RWPE2 (cell line): ENCODE data around the gene SH2D3A.

ENCODE experiments used
- ATAC-seq: fragments of 200-7000 bp; cut with Tn5 transposase; 3 replicates; pipeline ENCODE4 v1.9.1; 2021; ENCODE audit warnings: low read depth
- DNase-seq: peaks from one replicate; pipeline ENCODE4 v3.0.0-alpha.2; 2020; ENCODE audit warnings: low spot score
- H3K27ac ChIP-seq: fragments of 450-650 bp; 2 replicates; pipeline ENCODE4 v1.5.1; 2017; ENCODE audit warnings: mild to moderate bottlenecking; ENCODE audit not compliant: poor library complexity, severe bottlenecking
- H3K27me3 ChIP-seq: fragments of 250-450 bp; sonication (Bioruptor Pico); 2 replicates; pipeline ENCODE4 v1.5.1; 2021; ENCODE audit warnings: mild to moderate bottlenecking, moderate library complexity; ENCODE audit not compliant: insufficient read depth, poor library complexity, severe bottlenecking
- H3K36me3 ChIP-seq: fragments of 250-450 bp; sonication (Bioruptor Pico); 2 replicates; pipeline ENCODE4 v1.5.1; 2020; ENCODE audit warnings: low read depth, mild to moderate bottlenecking, moderate library complexity
- H3K4me1 ChIP-seq: fragments of 250-450 bp; sonication (Bioruptor Pico); 2 replicates; pipeline ENCODE4 v1.5.1; 2021; ENCODE audit warnings: mild to moderate bottlenecking, moderate library complexity; ENCODE audit not compliant: insufficient read depth, poor library complexity, severe bottlenecking
- H3K4me3 ChIP-seq: fragments of 250-450 bp; sonication (Bioruptor Pico); 2 replicates; pipeline ENCODE4 v1.5.1; 2021; ENCODE audit warnings: mild to moderate bottlenecking, moderate library complexity; ENCODE audit not compliant: severe bottlenecking
- H3K9me3 ChIP-seq: fragments of 250-450 bp; sonication (Bioruptor Pico); 2 replicates; pipeline ENCODE4 v1.5.1; 2021; ENCODE audit warnings: mild to moderate bottlenecking, moderate library complexity; ENCODE audit not compliant: severe bottlenecking
- CTCF ChIP-seq: fragments of 450-650 bp; IDR thresholded peaks from one replicate; pipeline ENCODE4 v1.5.1; 2017; ENCODE audit warnings: mild to moderate bottlenecking, moderate library complexity; ENCODE audit not compliant: poor library complexity, severe bottlenecking

SH2D3A gene

GRCh38 chr19:6730941-6731670 is 36.1 kb downstream of the SH2D3A start:
- H3K4me1 ChIP-seq, result no peaks in the 10 kb centered on the region
- H3K27me3 ChIP-seq, result no peaks in the 10 kb centered on the region
- H3K9me3 ChIP-seq, result no peaks in the 10 kb centered on the region
- H3K36me3 ChIP-seq, result peaks cover 4% of the 10 kb centered on the region; the same call in 1 of the 2 replicates
- ATAC-seq, result no peak
- no peak for TF ChIP-seq CTCF
- H3K27ac ChIP-seq, result no peak overlapping the region
- H3K4me3 ChIP-seq, result no peak overlapping the region
- no peak for DNase-seq

DNA sequence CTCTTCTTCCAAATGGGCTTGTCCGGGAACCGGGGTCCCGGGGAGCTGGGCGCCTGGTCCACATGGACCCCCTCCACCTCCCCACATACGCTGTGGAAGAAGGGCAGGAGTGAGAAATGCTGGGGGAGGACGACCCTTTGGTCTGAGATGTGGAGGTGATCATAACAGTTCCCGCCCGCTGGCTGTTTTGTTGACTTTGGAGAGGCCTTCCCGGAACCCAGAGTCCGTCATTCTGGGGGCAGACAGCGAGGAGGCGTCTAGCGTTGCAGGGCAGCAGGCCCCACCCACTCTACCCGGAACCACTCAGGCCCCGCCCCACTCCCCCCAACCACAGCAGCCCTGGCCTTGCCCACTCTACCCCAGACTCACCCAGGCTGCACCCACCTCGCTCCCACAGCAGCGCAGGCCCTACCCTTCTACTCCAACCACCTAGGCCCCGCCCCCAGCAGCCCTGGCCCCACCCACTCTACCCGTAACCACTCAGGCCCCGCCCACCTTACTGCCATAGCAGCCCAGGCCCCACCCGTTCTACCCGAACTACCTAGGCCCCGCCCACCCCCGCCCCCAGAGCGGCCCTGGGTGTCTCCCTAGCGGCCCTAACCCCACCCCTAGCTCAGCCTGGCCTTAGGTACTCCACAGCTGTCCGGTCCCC is 37.0 kb downstream of the SH2D3A start:
- DNase-seq, result no peak

GRCh38 chr19:6729573-6730152 is 37.6 kb downstream of the SH2D3A start:
- no peaks in the 10 kb centered on the region for H3K27me3 ChIP-seq
- no peaks in the 10 kb centered on the region; the same call in 1 of the 2 replicates for H3K36me3 ChIP-seq
- no peaks in the 10 kb centered on the region for H3K4me1 ChIP-seq
- no peak for DNase-seq
- ATAC-seq, result no peak
- H3K27ac ChIP-seq, result no peak overlapping the region
- H3K4me3 ChIP-seq, result no peak overlapping the region
- no peak for TF ChIP-seq CTCF
- no peaks in the 10 kb centered on the region for H3K9me3 ChIP-seq

More for the DNA sequence above, 37.0 kb downstream of the SH2D3A start:
- peaks cover 4% of the 10 kb centered on the region; the same call in 1 of the 2 replicates for H3K36me3 ChIP-seq
- no peak for TF ChIP-seq CTCF
- H3K27me3 ChIP-seq, result no peaks in the 10 kb centered on the region
- no peak overlapping the region for H3K4me3 ChIP-seq
- no peaks in the 10 kb centered on the region for H3K9me3 ChIP-seq
- peak; percentile 67 for ATAC-seq
- no peaks in the 10 kb centered on the region for H3K4me1 ChIP-seq
- no peak overlapping the region for H3K27ac ChIP-seq

GRCh38 chr19:6728346-6728745 is 38.9 kb downstream of the SH2D3A start:
- DNase-seq (no peak), ATAC-seq (no peak)
- Histone ChIP-seq H3K4me1 (no peaks in the 10 kb centered on the region), H3K27me3 (no peaks in the 10 kb centered on the region), H3K27ac (no peak overlapping the region), H3K9me3 (no peaks in the 10 kb centered on the region), H3K4me3 (no peak overlapping the region), H3K36me3 (no peaks in the 10 kb centered on the region; the same call in 1 of the 2 replicates)
- TF ChIP-seq CTCF, result no peak
